Mucosa of descending colon (tissue), 3 donors: ENCODE data around the gene PHYKPL. TPM values are rescaled to one million over a fixed set of nuclear protein-coding genes. Genes with fewer than 3 reads are reported as not detected.

Source experiments
- ATAC-seq: fragments of 200-7000 bp; cut with Tn5 transposase; one replicate; pipeline ENCODE4 v1.9.1; 2020; ENCODE audit warnings: mild to moderate bottlenecking, moderate library complexity
- DNase-seq, 3 donors: peaks; one replicate each; pipeline ENCODE4 v3.0.0-alpha.2; 2020
- H3K36me3 ChIP-seq: fragments of 200-600 bp; one replicate; pipeline ENCODE4 v1.8.0; 2021; ENCODE audit warnings: low read depth, mild to moderate bottlenecking
- H3K4me1 ChIP-seq: fragments of 200-600 bp; one replicate; pipeline ENCODE4 v1.8.0; 2021; ENCODE audit warnings: low read depth, mild to moderate bottlenecking
- H3K4me3 ChIP-seq: fragments of 200-600 bp; one replicate; pipeline ENCODE4 v1.8.0; 2021; ENCODE audit warnings: mild to moderate bottlenecking
- H3K9me3 ChIP-seq: fragments of 200-600 bp; one replicate; pipeline ENCODE4 v1.8.0; 2021; ENCODE audit warnings: mild to moderate bottlenecking
- CTCF ChIP-seq: fragments of 200-600 bp; IDR thresholded peaks from one replicate; pipeline ENCODE4 v1.8.0; 2022; ENCODE audit warnings: antibody characterized with exemption, mild to moderate bottlenecking
- intact Hi-C, 2 donors: fragments of 100-400 bp; cut with DNase I in 1 of 2; cut with micrococcal nuclease in 1 of 2; formaldehyde crosslinking; loops; one replicate each; pipeline versions ENCODE4 v1.11.0 to v1.11.1; 2022; cut with DNase I, micrococcal nuclease
- total RNA-seq, 3 donors: library from RNA; stranded (reverse); fragmentation: NEBNext Ultra II Directional in 2 of 3; extraction: Animal tissue kit (Norgen Biotek cat#: 25700) in 2 of 3; gene quantifications; one replicate each; pipeline versions ENCODE4 v1.2.1 to v1.2.4, GENCODE V29; 2021 to 2023
- donor health status: DM: no; HTN: no; CAD: no; lungs with moderate emphysema.
- donor health status: DM: no; HTN: no; CAD: no.
- donor health status: DM: no; HTN: yes; CAD: no.

Gene PHYKPL
- total RNA-seq, 3 donors from 2014 or later, result 179 to 331 (median 194) TPM

GRCh38 chr5:178218237-178218776 lies 14.3 kb downstream of the PHYKPL start:
- no peaks in the 10 kb centered on the region for H3K36me3 ChIP-seq
- ATAC-seq (no peak), DNase-seq (no peak)
- no peak for TF ChIP-seq CTCF
- no peak overlapping the region for H3K4me3 ChIP-seq
- H3K4me1 ChIP-seq, result peaks cover 35% of the 10 kb centered on the region
- intact Hi-C loops, result no loop called here
- H3K9me3 ChIP-seq, result no peaks in the 10 kb centered on the region

- Histone ChIP-seq H3K36me3 (peaks cover 2% of the 10 kb centered on the region), H3K9me3 (no peaks in the 10 kb centered on the region), H3K4me3 (no peak overlapping the region), H3K4me1 (peaks cover 47% of the 10 kb centered on the region)
- no peak for TF ChIP-seq CTCF
- no peak for ATAC-seq
- intact Hi-C loops, result no loop called here
- DNase-seq, result peak in 2 of 3 donors; percentile 37 to 38
Measured at GRCh38 chr5:178216779-178217178, 15.8 kb downstream of the PHYKPL start.

- Histone ChIP-seq H3K9me3 (no peaks in the 10 kb centered on the region), H3K36me3 (peaks cover 3% of the 10 kb centered on the region), H3K4me1 (peaks cover 47% of the 10 kb centered on the region), H3K4me3 (no peak overlapping the region)
- intact Hi-C loops, result no loop called here
- no peak for TF ChIP-seq CTCF
- peak in 1 of 3 donors; percentile 31 for DNase-seq
- peak; percentile 46 for ATAC-seq
Measured at GRCh38 chr5:178216088-178216534, 16.5 kb downstream of the PHYKPL start.

GRCh38 chr5:178215280-178216002 lies 17.2 kb downstream of the PHYKPL start:
- ATAC-seq, result peak; percentile 58
- intact Hi-C loops, result no loop called here
- Histone ChIP-seq H3K4me3 (no peak overlapping the region), H3K36me3 (peaks cover 3% of the 10 kb centered on the region), H3K9me3 (no peaks in the 10 kb centered on the region), H3K4me1 (peaks cover 51% of the 10 kb centered on the region)
- TF ChIP-seq CTCF, result no peak
- DNase-seq, result peak; percentile 71 to 74 (median 74)

GRCh38 chr5:178214160-178214803 lies 18.3 kb downstream of the PHYKPL start:
- TF ChIP-seq CTCF, result no peak
- Histone ChIP-seq H3K9me3 (no peaks in the 10 kb centered on the region), H3K4me3 (no peak overlapping the region), H3K36me3 (peaks cover 3% of the 10 kb centered on the region), H3K4me1 (peaks cover 54% of the 10 kb centered on the region)
- DNase-seq (no peak), ATAC-seq (no peak)
- intact Hi-C loops, result no loop called here
